ENCODE measurements around the gene PDE6B. TPM values are rescaled to one million over a fixed set of nuclear protein-coding genes. Genes with fewer than 3 reads are reported as not detected.

PDE6B gene
- total and polyA plus RNA-seq, 2 donors (not counting 1 experiment from before 2014, with no cell fraction given), result 2.1 TPM; not detected in 1

DNA sequence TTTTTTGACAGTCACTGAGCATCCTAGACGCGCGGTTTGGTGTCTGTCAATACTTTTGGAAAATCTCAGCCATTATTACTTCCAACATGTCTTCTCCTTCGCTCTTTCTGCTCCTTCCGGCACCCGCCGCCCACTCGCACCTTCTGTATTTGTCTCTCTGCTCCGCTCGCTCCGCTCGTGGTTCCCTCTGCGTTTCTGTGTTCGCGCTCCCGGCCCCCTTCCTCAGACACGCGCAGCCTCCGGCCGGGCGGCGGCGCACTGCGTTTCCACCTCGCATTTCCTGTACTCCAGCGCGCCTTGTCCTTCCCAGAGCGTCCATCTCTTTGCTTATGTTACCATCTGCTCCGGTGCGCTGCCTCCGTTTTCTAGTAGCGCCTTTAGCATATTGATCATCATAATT, 21.1 kb downstream of the PDE6B start:
- Histone ChIP-seq H3K4me3 (replicated peaks in 1 of 4; ENCODE audit: control extremely low read depth in 1 of 4, insufficient read depth in 1 of 4, low read depth in 3 of 4, low read length in 4 of 4) (no peak overlapping the region), H3K27ac (ENCODE audit: insufficient read depth, low read length) (no peak overlapping the region)
- DNase-seq (ENCODE audit: low read depth in 2 of 2), result no peak

GRCh38 chr4:647481-647880, 22.1 kb downstream of the PDE6B start:
- no peak for DNase-seq (ENCODE audit: low read depth in 2 of 2)
- TF ChIP-seq, protein P1, sequence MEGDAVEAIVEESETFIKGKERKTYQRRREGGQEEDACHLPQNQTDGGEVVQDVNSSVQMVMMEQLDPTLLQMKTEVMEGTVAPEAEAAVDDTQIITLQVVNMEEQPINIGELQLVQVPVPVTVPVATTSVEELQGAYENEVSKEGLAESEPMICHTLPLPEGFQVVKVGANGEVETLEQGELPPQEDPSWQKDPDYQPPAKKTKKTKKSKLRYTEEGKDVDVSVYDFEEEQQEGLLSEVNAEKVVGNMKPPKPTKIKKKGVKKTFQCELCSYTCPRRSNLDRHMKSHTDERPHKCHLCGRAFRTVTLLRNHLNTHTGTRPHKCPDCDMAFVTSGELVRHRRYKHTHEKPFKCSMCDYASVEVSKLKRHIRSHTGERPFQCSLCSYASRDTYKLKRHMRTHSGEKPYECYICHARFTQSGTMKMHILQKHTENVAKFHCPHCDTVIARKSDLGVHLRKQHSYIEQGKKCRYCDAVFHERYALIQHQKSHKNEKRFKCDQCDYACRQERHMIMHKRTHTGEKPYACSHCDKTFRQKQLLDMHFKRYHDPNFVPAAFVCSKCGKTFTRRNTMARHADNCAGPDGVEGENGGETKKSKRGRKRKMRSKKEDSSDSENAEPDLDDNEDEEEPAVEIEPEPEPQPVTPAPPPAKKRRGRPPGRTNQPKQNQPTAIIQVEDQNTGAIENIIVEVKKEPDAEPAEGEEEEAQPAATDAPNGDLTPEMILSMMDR (conservative IDR thresholded peaks at IDR 0.05 in 1 of 2, IDR thresholded peaks at IDR 0.05 in 1 of 2; ENCODE audit: low read depth in 1 of 2, low read length in 2 of 2), result no peak
- no peak for TF ChIP-seq EZH2 (IDR thresholded peaks at IDR 0.05; ENCODE audit: low read length, missing control alignments)
- Histone ChIP-seq H3K36me3 (ENCODE audit: control insufficient read depth, insufficient read depth, low read length) (no peaks in the 10 kb centered on the region), H3K4me3 (replicated peaks in 1 of 4; ENCODE audit: control extremely low read depth in 1 of 4, insufficient read depth in 1 of 4, low read depth in 3 of 4, low read length in 4 of 4) (no peak overlapping the region), H3K4me1 (ENCODE audit: control insufficient read depth, extremely low read depth, insufficient read depth, low read length) (no peaks in the 10 kb centered on the region), H3K9ac (ENCODE audit: insufficient read depth, low read length) (no peak overlapping the region), H4K20me1 (ENCODE audit: control insufficient read depth, extremely low read depth, insufficient read depth, low read length) (no peaks in the 10 kb centered on the region), H2AFZ (ENCODE audit: low read length) (no peak overlapping the region), H3K27me3 (ENCODE audit: control insufficient read depth, insufficient read depth, low read length) (peaks cover 4% of the 10 kb centered on the region), H3K4me2 (ENCODE audit: extremely low read depth, insufficient read depth, low read length) (no peak overlapping the region), H3K79me2 (ENCODE audit: control insufficient read depth, insufficient read depth, low read length) (no peaks in the 10 kb centered on the region), H3K27ac (ENCODE audit: insufficient read depth, low read length) (no peak overlapping the region), H3K9me3 (ENCODE audit: control insufficient read depth, insufficient read depth, low read depth, low read length) (no peaks in the 10 kb centered on the region)

More for the DNA sequence above, 21.1 kb downstream of the PDE6B start:
- TF ChIP-seq, protein P1 (conservative IDR thresholded peaks at IDR 0.05 in 1 of 2, IDR thresholded peaks at IDR 0.05 in 1 of 2; ENCODE audit: low read depth in 1 of 2, low read length in 2 of 2), result no peak
- no peak for TF ChIP-seq EZH2 (IDR thresholded peaks at IDR 0.05; ENCODE audit: low read length, missing control alignments)
- H3K27me3 ChIP-seq (ENCODE audit: control insufficient read depth, insufficient read depth, low read length), result peaks cover 1% of the 10 kb centered on the region
- no peaks in the 10 kb centered on the region for H3K79me2 ChIP-seq (ENCODE audit: control insufficient read depth, insufficient read depth, low read length)
- H4K20me1 ChIP-seq (ENCODE audit: control insufficient read depth, extremely low read depth, insufficient read depth, low read length), result no peaks in the 10 kb centered on the region
- no peak overlapping the region for H3K4me2 ChIP-seq (ENCODE audit: extremely low read depth, insufficient read depth, low read length)
- H3K9me3 ChIP-seq (ENCODE audit: control insufficient read depth, insufficient read depth, low read depth, low read length), result no peaks in the 10 kb centered on the region
- H3K9ac ChIP-seq (ENCODE audit: insufficient read depth, low read length), result no peak overlapping the region
- H3K36me3 ChIP-seq (ENCODE audit: control insufficient read depth, insufficient read depth, low read length), result no peaks in the 10 kb centered on the region
- H3K4me1 ChIP-seq (ENCODE audit: control insufficient read depth, extremely low read depth, insufficient read depth, low read length), result no peaks in the 10 kb centered on the region
- H2AFZ ChIP-seq (ENCODE audit: low read length), result no peak overlapping the region

GRCh38 chr4:648579-649292, 23.4 kb downstream of the PDE6B start:
- Histone ChIP-seq H3K36me3 (ENCODE audit: control insufficient read depth, insufficient read depth, low read length) (no peaks in the 10 kb centered on the region), H2AFZ (ENCODE audit: low read length) (no peak overlapping the region), H3K9me3 (ENCODE audit: control insufficient read depth, insufficient read depth, low read depth, low read length) (no peaks in the 10 kb centered on the region), H3K27ac (ENCODE audit: insufficient read depth, low read length) (no peak overlapping the region), H3K4me1 (ENCODE audit: control insufficient read depth, extremely low read depth, insufficient read depth, low read length) (no peaks in the 10 kb centered on the region), H3K4me3 (replicated peaks in 1 of 4; ENCODE audit: control extremely low read depth in 1 of 4, insufficient read depth in 1 of 4, low read depth in 3 of 4, low read length in 4 of 4) (no peak overlapping the region), H4K20me1 (ENCODE audit: control insufficient read depth, extremely low read depth, insufficient read depth, low read length) (no peaks in the 10 kb centered on the region), H3K9ac (ENCODE audit: insufficient read depth, low read length) (no peak overlapping the region), H3K79me2 (ENCODE audit: control insufficient read depth, insufficient read depth, low read length) (no peaks in the 10 kb centered on the region), H3K4me2 (ENCODE audit: extremely low read depth, insufficient read depth, low read length) (no peak overlapping the region), H3K27me3 (ENCODE audit: control insufficient read depth, insufficient read depth, low read length) (peaks cover 4% of the 10 kb centered on the region)
- no peak for DNase-seq (ENCODE audit: low read depth in 2 of 2)
- no peak for TF ChIP-seq EZH2 (IDR thresholded peaks at IDR 0.05; ENCODE audit: low read length, missing control alignments)
- TF ChIP-seq, protein P1 (conservative IDR thresholded peaks at IDR 0.05 in 1 of 2, IDR thresholded peaks at IDR 0.05 in 1 of 2; ENCODE audit: low read depth in 1 of 2, low read length in 2 of 2), result no peak

Data from fibroblast of lung (primary cell).